Dedifferentiated amniotic fluid mesenchymal stem cell (primary cell): ENCODE data around the gene RXRG.
A peak's percentile ranks its signal among the peaks of the same experiment; 100 is the strongest.
"Not testable (repeated sequence)": the region's sequence is repeated elsewhere in the genome, so short reads cannot be mapped to it uniquely, and the experiment has no call there.

Experiments used
- DNase-seq: peaks from one replicate; pipeline ENCODE4 v3.0.0-alpha.2; 2016; ENCODE audit errors: extremely low spot score

The RXRG gene

GRCh38 chr1:165444897-165445370, at the start of gene RXRG:
RXRG (minus strand) TSS chr1:165445126; CDS start chr1:165444893, 233 bp downstream.
- no peak for DNase-seq

- DNase-seq: no peak
Measured at GRCh38 chr1:165492845-165493373, 48.0 kb upstream of the RXRG start.

- DNase-seq: no peak
Measured at GRCh38 chr1:165490175-165490574, 45.2 kb upstream of the RXRG start.

- no peak for DNase-seq
Measured at GRCh38 chr1:165487921-165488320, 43.0 kb upstream of the RXRG start.

- no peak for DNase-seq
Measured at GRCh38 chr1:165486663-165487062, 41.7 kb upstream of the RXRG start.

- no peak for DNase-seq
Measured at GRCh38 chr1:165485716-165486115, 40.8 kb upstream of the RXRG start.

- no peak for DNase-seq
Measured at GRCh38 chr1:165484532-165484931, 39.6 kb upstream of the RXRG start.

- DNase-seq: no peak
Measured at GRCh38 chr1:165483412-165483811, 38.5 kb upstream of the RXRG start.

GRCh38 chr1:165481820-165482532, 37.0 kb upstream of the RXRG start:
- DNase-seq: peak; percentile 83

- no peak for DNase-seq
Measured at GRCh38 chr1:165476776-165477175, 31.9 kb upstream of the RXRG start.

GRCh38 chr1:165474196-165474595, 29.3 kb upstream of the RXRG start:
- no peak for DNase-seq

- DNase-seq: no peak
Measured at GRCh38 chr1:165473081-165473480, 28.2 kb upstream of the RXRG start.

- DNase-seq: no peak
Measured at GRCh38 chr1:165468726-165469249, 23.9 kb upstream of the RXRG start.

- DNase-seq: no peak
Measured at GRCh38 chr1:165468253-165468652, 23.3 kb upstream of the RXRG start.

- DNase-seq: no peak
Measured at GRCh38 chr1:165467706-165468105, 22.8 kb upstream of the RXRG start.

GRCh38 chr1:165463978-165464377, 19.1 kb upstream of the RXRG start:
- DNase-seq: no peak

GRCh38 chr1:165459683-165460082, 14.8 kb upstream of the RXRG start:
- DNase-seq: not testable (repeated sequence)

GRCh38 chr1:165456861-165457260, 11.9 kb upstream of the RXRG start:
- DNase-seq: no peak

GRCh38 chr1:165456114-165456513, 11.2 kb upstream of the RXRG start:
- DNase-seq: no peak

GRCh38 chr1:165455111-165455510, 10.2 kb upstream of the RXRG start:
- DNase-seq: no peak

- no peak for DNase-seq
Measured at GRCh38 chr1:165454091-165454610, 9.2 kb upstream of the RXRG start.

- DNase-seq: no peak
Measured at GRCh38 chr1:165452336-165453130, 7.6 kb upstream of the RXRG start.
